GM12892 (cell line): Measurements from ENCODE around the gene BLACAT1.
"Not testable (repeated sequence)": the region's sequence is repeated elsewhere in the genome, so short reads cannot be mapped to it uniquely, and the experiment has no call there.

Experiments
- DNase-seq: peaks from one replicate; pipeline ENCODE4 v3.0.0; 2011; ENCODE audit not compliant: insufficient read length
- FAIRE-seq: peaks from 2 replicates; lab custom pipeline; 2011; peaks lifted over from hg19 to GRCh38; lab: Jason Lieb, UNC
- POLR2A ChIP-seq: IDR thresholded peaks from 2 replicates; pipeline ENCODE4 v1.6.1; 2011; ENCODE audit warnings: low read depth, low read length, control low read depth
- POLR2AphosphoS5 ChIP-seq: IDR thresholded peaks from 2 replicates; pipeline ENCODE4 v1.6.1; 2011; ENCODE audit warnings: low read depth, low read length, control low read depth
- TAF1 ChIP-seq: IDR thresholded peaks from 2 replicates; pipeline ENCODE4 v1.6.1; 2011; ENCODE audit warnings: low read depth, mild to moderate bottlenecking, control low read depth, low read length, borderline replicate concordance

The BLACAT1 gene

DNA sequence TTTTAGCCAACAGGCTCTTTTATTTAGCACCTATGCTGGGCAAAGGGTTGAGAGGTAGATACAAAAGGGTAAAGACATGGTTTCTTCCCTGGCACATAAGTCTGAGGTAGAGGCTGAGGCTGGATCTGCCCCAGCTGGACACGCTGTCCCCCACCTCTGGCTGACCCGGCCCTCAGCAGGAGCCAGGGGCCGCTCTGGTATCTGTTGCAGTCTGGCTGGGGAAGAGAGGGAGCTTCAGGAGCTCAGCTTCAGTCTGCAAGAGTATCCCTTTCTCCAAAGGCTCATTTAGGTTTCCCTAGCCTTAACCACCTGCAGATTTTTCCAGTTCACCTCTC lies 14.2 kb downstream of the BLACAT1 start:
- TF ChIP-seq TAF1 (no peak), POLR2A (no peak), POLR2AphosphoS5 (no peak)
- FAIRE-seq (no peak), DNase-seq (no peak)

DNA sequence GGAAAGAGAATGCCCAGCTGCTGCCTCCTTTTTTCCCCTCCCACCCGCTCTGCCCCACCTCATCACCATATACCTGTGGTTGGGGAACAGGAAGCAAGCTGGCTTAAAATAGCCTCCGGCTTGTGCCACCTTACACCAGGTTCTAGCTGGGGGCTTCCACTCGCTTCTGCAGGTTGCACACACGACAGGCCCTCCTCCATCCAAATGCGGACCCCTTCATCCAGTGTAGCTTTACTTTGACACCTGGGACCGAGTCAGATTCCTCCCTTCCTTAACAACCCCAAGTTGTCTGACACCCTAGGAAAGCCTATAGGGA lies 14.6 kb downstream of the BLACAT1 start:
- FAIRE-seq: peak; percentile 9
- DNase-seq: no peak
- no peak for TF ChIP-seq POLR2A
- no peak for TF ChIP-seq POLR2AphosphoS5
- no peak for TF ChIP-seq TAF1

DNA sequence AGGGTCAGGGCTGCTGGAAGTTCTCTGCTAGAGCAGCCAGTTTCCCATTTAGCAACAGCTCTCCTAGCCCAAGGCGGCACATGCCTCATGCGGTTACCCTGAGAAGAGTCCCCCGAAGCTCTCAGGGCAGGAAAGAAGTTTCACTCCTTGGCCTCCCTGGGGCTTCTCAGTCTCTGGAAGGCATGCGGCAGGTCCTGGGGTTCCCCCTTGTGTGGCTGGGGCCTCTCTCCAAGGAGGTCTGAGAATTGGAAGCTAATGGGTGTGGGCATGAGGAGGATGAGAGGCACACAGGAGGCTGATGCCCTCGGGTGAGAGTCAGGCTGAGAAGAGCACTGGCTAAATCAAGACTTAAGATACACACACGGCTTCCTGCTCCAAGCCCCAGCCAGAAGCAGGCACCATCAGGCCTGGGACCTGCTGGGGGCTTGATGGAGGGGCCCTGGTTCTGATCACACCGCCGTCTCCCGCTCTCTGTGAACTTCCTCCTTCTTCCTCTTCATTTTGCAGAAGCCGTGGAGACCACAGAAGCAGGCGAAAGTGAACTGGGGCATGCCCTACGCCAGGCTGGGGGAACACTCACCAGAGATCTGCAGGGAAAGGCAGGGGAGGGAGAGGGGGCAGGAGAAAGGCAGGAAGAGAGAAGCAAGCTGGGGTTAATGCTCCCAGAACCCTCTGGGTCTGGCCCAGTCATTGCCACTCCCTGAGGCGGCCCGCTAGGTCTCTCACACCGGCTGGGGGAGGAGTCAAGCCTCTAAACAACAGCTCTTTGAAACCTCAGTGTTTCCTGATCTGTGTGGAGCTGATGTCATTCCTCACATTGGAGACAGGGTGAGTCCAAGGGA lies 15.1 kb downstream of the BLACAT1 start:
- FAIRE-seq (peak; percentile 14), DNase-seq (no peak)

DNA sequence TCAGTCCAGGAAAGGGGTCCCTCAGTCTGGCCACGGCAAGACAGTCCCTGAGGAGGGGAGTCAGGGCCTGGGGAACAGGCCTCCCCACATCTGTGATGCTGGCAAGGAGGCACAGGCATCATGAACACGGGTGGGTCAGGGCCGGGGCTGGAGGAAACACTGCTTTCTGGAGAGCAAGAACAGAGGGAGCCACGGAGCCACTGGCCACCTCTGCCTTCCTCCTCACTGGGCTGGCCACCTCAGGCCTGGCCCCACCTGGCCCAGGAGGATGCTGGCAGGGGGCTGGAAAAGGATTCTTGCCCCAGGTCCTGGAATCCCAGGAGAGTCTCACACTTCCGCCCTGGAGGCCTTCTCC lies 15.7 kb downstream of the BLACAT1 start:
- TF ChIP-seq TAF1 (no peak), POLR2AphosphoS5 (no peak), POLR2A (no peak)
- FAIRE-seq (no peak), DNase-seq (no peak)

More for the DNA sequence above, 15.1 kb downstream of the BLACAT1 start:
- TF ChIP-seq TAF1 (no peak), POLR2AphosphoS5 (no peak), POLR2A (no peak; the same call in 1 of the 2 replicates)

- TF ChIP-seq TAF1: no peak
- no peak for TF ChIP-seq POLR2AphosphoS5
- no peak for TF ChIP-seq POLR2A
- no peak for DNase-seq
- FAIRE-seq: no peak
Observed at GRCh38 chr1:205438213-205439158, 17.4 kb downstream of the BLACAT1 start.

DNA sequence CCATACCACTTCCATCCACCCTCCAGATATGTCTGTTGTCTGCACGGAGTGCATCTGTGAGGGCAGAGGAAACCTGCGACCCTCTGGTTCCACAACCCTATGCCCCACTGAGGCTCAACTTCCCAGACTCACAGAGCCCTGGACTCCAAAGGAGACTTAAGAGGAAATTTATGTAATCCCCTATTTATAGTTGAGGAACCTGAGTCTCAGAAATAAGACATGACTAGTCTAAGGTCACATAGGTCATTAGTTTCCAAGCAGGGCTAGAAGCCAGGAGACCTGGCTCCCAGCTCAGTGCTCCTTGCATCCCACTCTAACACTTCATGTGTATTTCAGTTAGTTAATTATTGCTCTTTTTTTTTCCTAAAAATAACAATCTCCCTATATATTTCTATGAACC lies 18.3 kb downstream of the BLACAT1 start:
- FAIRE-seq (no peak), DNase-seq (no peak)
- TF ChIP-seq POLR2AphosphoS5 (no peak), POLR2A (no peak)

GRCh38 chr1:205436776-205437410 lies 19.0 kb downstream of the BLACAT1 start:
- TF ChIP-seq POLR2A (no peak), POLR2AphosphoS5 (no peak), TAF1 (no peak)
- FAIRE-seq (no peak), DNase-seq (no peak)

GRCh38 chr1:205435578-205436573 lies 20.0 kb downstream of the BLACAT1 start:
- FAIRE-seq: no peak
- no peak for DNase-seq
- TF ChIP-seq POLR2A (no peak), TAF1 (no peak), POLR2AphosphoS5 (no peak)

GRCh38 chr1:205434738-205435137 lies 21.1 kb downstream of the BLACAT1 start:
- FAIRE-seq: no peak
- TF ChIP-seq POLR2A: no peak
- TF ChIP-seq TAF1: no peak
- TF ChIP-seq POLR2AphosphoS5: no peak
- no peak for DNase-seq

- DNase-seq, FAIRE-seq: not testable (repeated sequence)
Observed at GRCh38 chr1:205432692-205433091, 23.2 kb downstream of the BLACAT1 start.
